HepG2 (cell line): ENCODE data around the gene SLC19A1. TPM values are rescaled to one million over a fixed set of nuclear protein-coding genes. Genes with fewer than 3 reads are reported as not detected.

Experiments
- AGO1 ChIP-seq: fragments of 200-400 bp; formaldehyde crosslinking; IDR thresholded peaks from 2 replicates; pipeline ENCODE4 v1.6.1; 2017; ENCODE audit warnings: mild to moderate bottlenecking, low read depth, low read length, moderate library complexity; ENCODE audit not compliant: poor library complexity, severe bottlenecking
- AKNA ChIP-seq: sonication (generic); formaldehyde crosslinking; IDR thresholded peaks from 2 replicates; pipeline ENCODE4 v1.4.0; 2020; ENCODE audit warnings: missing genetic modification reagents, borderline replicate concordance
- PRPF4 ChIP-seq: fragments of 200-400 bp; formaldehyde crosslinking; IDR thresholded peaks from 2 replicates; pipeline ENCODE4 v1.6.1; 2016; ENCODE audit warnings: low read length, low read depth; ENCODE audit not compliant: poor library complexity, severe bottlenecking
- SALL2 ChIP-seq: sonication (generic); formaldehyde crosslinking; IDR thresholded peaks from 2 replicates; pipeline ENCODE4 v1.8.1; 2023; ENCODE audit warnings: mild to moderate bottlenecking, missing genetic modification reagents, inconsistent platforms
- SIN3A ChIP-seq: IDR thresholded peaks from 2 replicates; pipeline ENCODE4 v1.6.1; 2011; ENCODE audit warnings: low read depth, mild to moderate bottlenecking, control low read depth, low read length, borderline replicate concordance
- SMYD3 ChIP-seq: sonication (generic); formaldehyde crosslinking; IDR thresholded peaks from 2 replicates; pipeline ENCODE4 v1.8.1; 2023; ENCODE audit warnings: mild to moderate bottlenecking, missing genetic modification reagents
- ZHX2 ChIP-seq, 2 experiments: sonication (generic) in 1 of 2; formaldehyde crosslinking in 1 of 2; IDR thresholded peaks; 2 replicates each; pipeline versions ENCODE4 v1.6.1 to v1.9.0; 2014 to 2022; ENCODE audit warnings: antibody characterized with exemption in 1 of 2, borderline replicate concordance in 1 of 2, inconsistent platforms in 1 of 2, low read depth in 1 of 2, missing genetic modification reagents in 1 of 2
- ZNF687 ChIP-seq: sonication (generic); formaldehyde crosslinking; IDR thresholded peaks from 2 replicates; pipeline ENCODE4 v1.5.1; 2020; ENCODE audit warnings: mild to moderate bottlenecking, missing genetic modification reagents, moderate library complexity
- polyA plus RNA-seq, 8 experiments: library from polyadenylated mRNA; depleted of rRNA in 3 of 8; stranded (reverse) in 7 of 8; unstranded in 1 of 8; fragments of >200 nt; fragmentation: Illumina TruSeq in 4 of 8; extraction: Trizol in 4 of 8; gene quantifications; 2 replicates each; pipeline versions ENCODE4 v1.2.1 to v1.2.3, GENCODE V29; 2011 to 2016; ENCODE audit warnings: low read depth in 4 of 8, missing spikeins in 1 of 8, mixed read lengths in 1 of 8; ENCODE audit not compliant: insufficient read depth in 1 of 8
- total RNA-seq, 5 experiments: library from RNA; depleted of rRNA; stranded (reverse); fragments of >200 nt; fragmentation: Illumina TruSeq; extraction: Trizol; gene quantifications; 2 replicates each; pipeline ENCODE4 v1.2.3, GENCODE V29; 2016; ENCODE audit warnings: low read depth in 1 of 5
- TF ChIP-seq, protein P1 (sequence below): sonication (generic); formaldehyde crosslinking; IDR thresholded peaks from 2 replicates; pipeline ENCODE4 v1.8.0; 2022; ENCODE audit warnings: mild to moderate bottlenecking, missing genetic modification reagents, moderate library complexity

The SLC19A1 gene
- total and polyA plus RNA-seq, 2 of the 13 experiments (the other 11 are each of a cell fraction or from before 2014, with no cell fraction given), result 21.8 to 23.0 TPM

GRCh38 chr21:45470773-45471524 is 71.3 kb downstream of the SLC19A1 start (continued):
- TF ChIP-seq, protein P1, sequence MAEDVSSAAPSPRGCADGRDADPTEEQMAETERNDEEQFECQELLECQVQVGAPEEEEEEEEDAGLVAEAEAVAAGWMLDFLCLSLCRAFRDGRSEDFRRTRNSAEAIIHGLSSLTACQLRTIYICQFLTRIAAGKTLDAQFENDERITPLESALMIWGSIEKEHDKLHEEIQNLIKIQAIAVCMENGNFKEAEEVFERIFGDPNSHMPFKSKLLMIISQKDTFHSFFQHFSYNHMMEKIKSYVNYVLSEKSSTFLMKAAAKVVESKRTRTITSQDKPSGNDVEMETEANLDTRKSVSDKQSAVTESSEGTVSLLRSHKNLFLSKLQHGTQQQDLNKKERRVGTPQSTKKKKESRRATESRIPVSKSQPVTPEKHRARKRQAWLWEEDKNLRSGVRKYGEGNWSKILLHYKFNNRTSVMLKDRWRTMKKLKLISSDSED, result no peak
- TF ChIP-seq ZNF687 (peak; percentile 92), SIN3A (no peak), AGO1 (peak; percentile 87), PRPF4 (peak; percentile 88), SMYD3 (CRISPR knock-in tag) (no peak; the same call in 1 of the 2 replicates), ZHX2 (IDR thresholded peaks at IDR 0.05; ENCODE audit: low read depth) (no peak), ZHX2 (CRISPR knock-in tag; IDR thresholded peaks at IDR 0.05; ENCODE audit: borderline replicate concordance) (no peak), AKNA (CRISPR knock-in tag) (no peak), SALL2 (CRISPR knock-in tag) (peak; percentile 49; the same call in 1 of the 2 replicates)
